Neuronal stem cell (in vitro differentiated cells): ENCODE results near the gene TOM1L2.

Experiments used
- DNase-seq: peaks from one replicate; pipeline ENCODE4 v3.0.0-alpha.2; 2013; ENCODE audit warnings: low spot score
- H2AFZ ChIP-seq: one replicate; pipeline ENCODE4 v1.6.1; 2013; ENCODE audit warnings: mild to moderate bottlenecking, low read length, inconsistent platforms
- H2AK5ac ChIP-seq: 2 replicates; pipeline ENCODE4 v1.6.1; 2013; ENCODE audit warnings: low read depth, mild to moderate bottlenecking, inconsistent platforms, low read length, moderate library complexity, mixed read lengths
- H2BK120ac ChIP-seq: 2 replicates; pipeline ENCODE4 v1.6.1; 2013; ENCODE audit warnings: low read depth, mild to moderate bottlenecking, inconsistent platforms, low read length, moderate library complexity, mixed read lengths
- H2BK12ac ChIP-seq: one replicate; pipeline ENCODE4 v1.6.1; 2013; ENCODE audit warnings: low read length, inconsistent platforms
- H2BK15ac ChIP-seq: 2 replicates; pipeline ENCODE4 v1.6.1; 2013; ENCODE audit warnings: mild to moderate bottlenecking, low read length, inconsistent platforms, mixed read lengths
- H2BK5ac ChIP-seq: one replicate; pipeline ENCODE4 v1.6.1; 2013; ENCODE audit warnings: inconsistent platforms, mild to moderate bottlenecking, low read length, moderate library complexity
- H3K14ac ChIP-seq: one replicate; pipeline ENCODE4 v1.6.1; 2013; ENCODE audit warnings: low read length, inconsistent platforms
- H3K18ac ChIP-seq: 2 replicates; pipeline ENCODE4 v1.6.1; 2013; ENCODE audit warnings: low read length, inconsistent platforms
- H3K23ac ChIP-seq: 2 replicates; pipeline ENCODE4 v1.6.1; 2013; ENCODE audit warnings: low read depth, mild to moderate bottlenecking, mixed read lengths, low read length, inconsistent platforms; ENCODE audit not compliant: poor library complexity
- H3K27ac ChIP-seq: replicated peaks from 3 replicates; pipeline ENCODE4 v1.5.1; 2013; ENCODE audit warnings: low read length, inconsistent platforms
- H3K27me3 ChIP-seq, 3 experiments: 2 replicates each; pipeline ENCODE4 v1.6.1; 2013; ENCODE audit warnings: low read length in 3 of 3, mild to moderate bottlenecking in 2 of 3, inconsistent platforms in 1 of 3, low read depth in 1 of 3, mixed read lengths in 1 of 3, moderate library complexity in 1 of 3; ENCODE audit not compliant: control insufficient read depth in 3 of 3, insufficient read depth in 3 of 3
- H3K36me3 ChIP-seq, 2 donors: replicated peaks in 1 of 2; 2 replicates each; pipeline ENCODE4 v1.6.1; 2013; ENCODE audit warnings: low read length in 2 of 2; ENCODE audit not compliant: control insufficient read depth in 2 of 2, insufficient read depth in 2 of 2
- H3K4ac ChIP-seq: 2 replicates; pipeline ENCODE4 v1.6.1; 2013; ENCODE audit warnings: inconsistent platforms, mild to moderate bottlenecking, low read length, moderate library complexity
- H3K4me1 ChIP-seq, 2 donors: 1 replicate in 1 of 2; 2 replicates in 1 of 2; pipeline ENCODE4 v1.6.1; 2013; ENCODE audit warnings: low read length in 2 of 2, low read depth in 1 of 2; ENCODE audit not compliant: control insufficient read depth in 2 of 2, insufficient read depth in 1 of 2
- H3K4me2 ChIP-seq: one replicate; pipeline ENCODE4 v1.6.1; 2013; ENCODE audit warnings: mild to moderate bottlenecking, low read length, inconsistent platforms; ENCODE audit not compliant: insufficient read depth, poor library complexity, severe bottlenecking
- H3K4me3 ChIP-seq, 2 donors: 2 replicates each; pipeline ENCODE4 v1.5.1; 2013; ENCODE audit warnings: low read length in 2 of 2, mild to moderate bottlenecking in 2 of 2, inconsistent platforms in 1 of 2, moderate library complexity in 1 of 2
- H3K79me1 ChIP-seq: one replicate; pipeline ENCODE4 v1.6.1; 2013; ENCODE audit warnings: low read depth, mild to moderate bottlenecking, inconsistent platforms, low read length, moderate library complexity
- H3K9ac ChIP-seq: one replicate; pipeline ENCODE4 v1.6.1; 2013; ENCODE audit warnings: mild to moderate bottlenecking, low read depth, low read length, inconsistent platforms; ENCODE audit not compliant: poor library complexity
- H3K9me3 ChIP-seq, 2 donors: replicated peaks in 1 of 2; 2 replicates each; pipeline versions ENCODE3 to v1.6.1; 2013; ENCODE audit warnings: low read length in 2 of 2, mild to moderate bottlenecking in 2 of 2, inconsistent platforms in 1 of 2, low read depth in 1 of 2, mixed read lengths in 1 of 2, moderate library complexity in 1 of 2; ENCODE audit not compliant: control insufficient read depth in 2 of 2, insufficient read depth in 1 of 2
- H4K8ac ChIP-seq: one replicate; pipeline ENCODE4 v1.6.1; 2013; ENCODE audit warnings: low read depth, mild to moderate bottlenecking, inconsistent platforms, low read length, moderate library complexity
- H4K91ac ChIP-seq: one replicate; pipeline ENCODE4 v1.6.1; 2013; ENCODE audit warnings: low read length, low read depth, mild to moderate bottlenecking, inconsistent platforms; ENCODE audit not compliant: poor library complexity
- WGBS, 2 donors: extraction: QIAGEN DNeasy Blood & Tissue Kit; methylation state at CpG; one replicate each; pipeline ENCODE4 v1.1.7; 2013; ENCODE audit warnings: missing lambda C conversion rate in 2 of 2, mixed read lengths in 1 of 2; ENCODE audit not compliant: insufficient read length in 2 of 2, insufficient replicate concordance in 1 of 2; ENCODE audit errors: extremely low coverage in 2 of 2; 5-methylcytosine and 5-hydroxymethylcytosine counted together

The TOM1L2 gene

DNA sequence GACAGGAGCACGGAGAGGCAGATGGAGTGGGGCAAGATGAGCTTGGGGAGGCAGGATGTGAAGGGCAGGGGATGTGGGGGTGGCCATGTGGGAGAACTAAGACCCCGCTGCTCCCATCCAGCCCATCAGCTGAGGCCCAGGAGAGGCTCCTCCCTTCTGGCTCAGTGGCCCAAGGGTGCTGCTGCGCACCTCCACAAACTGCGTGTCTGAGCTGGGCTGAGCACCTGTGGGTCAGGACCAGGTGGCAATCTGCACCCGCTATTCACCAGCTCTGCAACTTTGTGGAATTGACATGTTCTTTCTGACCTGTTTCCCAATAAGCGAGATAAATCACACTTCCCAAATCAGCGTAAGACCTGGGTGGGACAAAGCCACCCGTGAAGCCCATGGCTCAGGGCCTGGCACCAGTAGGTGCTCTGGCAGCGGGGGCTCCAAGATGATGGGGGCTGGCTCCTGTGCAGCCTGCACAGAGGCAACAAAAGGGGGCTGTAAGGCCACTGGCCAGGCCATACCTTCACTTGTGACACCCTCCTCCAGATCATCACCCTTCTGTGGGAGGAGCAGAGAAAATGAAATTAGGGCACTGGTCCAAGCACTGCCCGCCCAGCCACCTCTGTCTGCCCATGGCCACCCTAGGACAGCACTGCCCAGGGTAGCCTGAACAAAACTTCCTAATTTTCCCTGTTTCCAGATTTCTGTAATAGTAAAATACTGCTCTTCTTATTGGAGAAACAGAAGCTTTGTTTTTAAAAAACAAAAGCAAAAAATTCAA is 123.7 kb downstream of the TOM1L2 start:
- peak overlapping the region; percentile 44 for H2BK5ac ChIP-seq
- DNase-seq, result no peak
- H3K14ac ChIP-seq, result peak overlapping the region; percentile 92
- peak overlapping the region; percentile 4 for H3K4ac ChIP-seq
- H4K91ac ChIP-seq, result no peak overlapping the region
- no CpG with 5 or more reads among the region's 10 CpGs for WGBS, 2 donors
- H3K23ac ChIP-seq, result peak overlapping the region; percentile 25
- no peak overlapping the region for H2BK120ac ChIP-seq
- peak overlapping the region; percentile 8 for H3K9ac ChIP-seq
- H3K27me3 ChIP-seq, result no peaks in the 10 kb centered on the region
- H2BK15ac ChIP-seq, result peak overlapping the region; percentile 93
- H3K27ac ChIP-seq, result no peak overlapping the region
- peak overlapping the region; percentile 85 for H3K18ac ChIP-seq
- no peak overlapping the region for H2AFZ ChIP-seq
- H3K79me1 ChIP-seq, result no peaks in the 10 kb centered on the region
- H4K8ac ChIP-seq, result no peak overlapping the region
- H3K9me3 ChIP-seq, result no peaks in the 10 kb centered on the region
- H2BK12ac ChIP-seq, result peak overlapping the region; percentile 88
- H3K4me3 ChIP-seq, result no peak overlapping the region
- H3K4me1 ChIP-seq, result peaks cover 39 to 45% of the 10 kb centered on the region in 2 donors
- H3K36me3 ChIP-seq, result no peaks in the 10 kb centered on the region
- H2AK5ac ChIP-seq, result peak overlapping the region; percentile 95
- no peak overlapping the region for H3K4me2 ChIP-seq

DNA sequence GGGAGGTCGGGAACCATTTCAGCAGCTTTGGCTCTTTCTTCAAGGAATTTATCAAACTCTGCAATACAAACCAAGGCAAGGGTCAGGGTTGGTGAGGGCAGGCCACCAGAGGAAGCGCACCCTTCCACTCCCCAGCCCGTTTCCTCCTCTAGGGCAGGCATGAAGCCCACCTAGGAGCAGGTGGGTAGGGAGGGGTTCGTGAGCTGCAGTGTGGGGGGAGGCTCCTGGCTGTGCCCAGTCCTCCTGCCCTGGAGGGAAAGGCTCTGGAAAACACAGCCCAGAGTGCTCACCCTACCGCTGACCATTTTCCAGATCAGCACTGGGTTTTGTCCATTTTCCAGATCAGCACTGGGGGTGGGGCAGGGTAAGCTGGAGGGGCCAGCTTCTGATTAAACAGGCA is 124.5 kb downstream of the TOM1L2 start:
- Histone ChIP-seq H3K14ac (no peak overlapping the region), H2BK120ac (no peak overlapping the region), H3K36me3 (no peaks in the 10 kb centered on the region), H3K79me1 (no peaks in the 10 kb centered on the region), H3K18ac (peak overlapping the region; percentile 86), H3K23ac (peak overlapping the region; percentile 26), H3K9me3 (no peaks in the 10 kb centered on the region), H4K8ac (no peak overlapping the region), H3K9ac (no peak overlapping the region), H2AK5ac (peak overlapping the region; percentile 95), H3K4me2 (no peak overlapping the region), H3K27me3 (no peaks in the 10 kb centered on the region), H3K4me1 (peaks cover 39 to 41% of the 10 kb centered on the region in 2 donors), H2AFZ (no peak overlapping the region), H3K4ac (no peak overlapping the region), H2BK5ac (no peak overlapping the region), H4K91ac (no peak overlapping the region), H3K4me3 (no peak overlapping the region), H3K27ac (no peak overlapping the region), H2BK15ac (peak overlapping the region; percentile 93), H2BK12ac (peak overlapping the region; percentile 88)
- no peak for DNase-seq
- WGBS, 2 donors, result no CpG with 5 or more reads among the region's 5 CpGs

DNA sequence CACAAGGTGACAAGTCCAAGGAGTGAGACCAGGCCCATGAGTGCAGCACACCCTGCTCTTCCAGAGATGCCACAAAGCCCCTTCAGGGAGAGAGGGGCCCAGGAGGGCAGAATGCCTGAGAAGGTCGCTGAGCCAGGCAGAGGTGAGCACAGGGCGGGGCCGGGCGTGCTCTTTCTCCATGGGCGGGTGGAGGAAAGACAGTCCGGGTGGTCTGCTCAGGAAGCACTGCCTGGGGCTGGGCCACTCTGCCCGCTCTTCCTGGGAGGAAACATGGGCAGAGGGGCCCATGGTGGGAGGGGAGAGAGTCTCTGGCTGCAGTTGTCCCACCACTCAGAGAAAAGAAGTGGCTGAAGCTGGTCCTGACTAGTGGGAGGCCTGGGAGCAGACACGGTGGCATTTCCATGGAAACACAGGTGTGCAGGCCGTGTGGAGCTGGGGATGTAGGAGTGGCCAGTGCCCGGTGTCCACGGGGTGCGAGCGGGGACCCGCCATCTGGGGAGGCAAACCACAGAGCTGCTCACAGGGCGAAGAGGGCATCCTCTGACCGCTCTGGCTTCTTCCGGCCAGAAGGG is 125.0 kb downstream of the TOM1L2 start:
- Histone ChIP-seq H3K23ac (peak overlapping the region; percentile 17), H3K4me2 (no peak overlapping the region), H2AK5ac (peak overlapping the region; percentile 95), H3K9ac (peak overlapping the region; percentile 67), H2BK120ac (no peak overlapping the region), H3K27ac (no peak overlapping the region), H3K4ac (no peak overlapping the region), H2BK12ac (no peak overlapping the region), H3K36me3 (no peaks in the 10 kb centered on the region), H3K4me1 (peaks cover 38 to 40% of the 10 kb centered on the region in 2 donors), H3K18ac (peak overlapping the region; percentile 78), H3K79me1 (no peaks in the 10 kb centered on the region), H3K14ac (no peak overlapping the region), H3K4me3 (no peak overlapping the region), H2BK15ac (peak overlapping the region; percentile 93), H4K8ac (no peak overlapping the region), H3K9me3 (no peaks in the 10 kb centered on the region), H4K91ac (no peak overlapping the region), H3K27me3 (no peaks in the 10 kb centered on the region), H2AFZ (no peak overlapping the region), H2BK5ac (no peak overlapping the region)
- no CpG with 5 or more reads among the region's 17 CpGs for WGBS, 2 donors
- no peak for DNase-seq

DNA sequence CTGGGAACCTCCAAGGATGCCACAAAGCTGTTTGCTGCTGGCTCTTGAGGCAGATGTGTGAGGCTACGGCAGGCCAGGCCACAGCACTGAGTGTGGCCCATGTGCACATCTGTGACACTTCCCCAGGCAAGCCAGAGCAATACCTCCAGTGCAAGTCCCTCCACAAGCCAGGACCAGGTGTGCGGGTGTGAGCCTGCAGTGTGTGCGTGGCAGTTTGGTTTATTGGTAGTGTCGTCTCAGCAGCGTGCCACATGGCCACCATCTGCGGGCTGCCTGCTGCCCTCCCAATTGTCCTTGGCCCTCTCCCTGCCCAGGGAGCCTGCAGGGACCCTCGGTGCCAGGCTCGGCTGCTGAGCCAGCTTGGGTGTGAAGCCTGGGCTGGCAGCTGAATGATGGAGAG is 125.6 kb downstream of the TOM1L2 start:
- no peak for DNase-seq
- Histone ChIP-seq H3K27me3 (peaks cover 0 to 3% (median 0%) of the 10 kb centered on the region in 3 experiments), H2BK15ac (peak overlapping the region; percentile 93), H3K79me1 (no peaks in the 10 kb centered on the region), H2BK12ac (peak overlapping the region; percentile 50), H4K8ac (no peak overlapping the region), H3K36me3 (no peaks in the 10 kb centered on the region), H3K14ac (no peak overlapping the region), H3K9me3 (no peaks in the 10 kb centered on the region), H2AK5ac (peak overlapping the region; percentile 95), H3K27ac (no peak overlapping the region), H3K23ac (peak overlapping the region; percentile 62), H3K4ac (no peak overlapping the region), H2BK120ac (no peak overlapping the region), H3K18ac (peak overlapping the region; percentile 76), H3K4me1 (peaks cover 32 to 36% of the 10 kb centered on the region in 2 donors), H2AFZ (no peak overlapping the region), H3K4me2 (no peak overlapping the region), H2BK5ac (peak overlapping the region; percentile 43), H3K9ac (no peak overlapping the region), H4K91ac (no peak overlapping the region), H3K4me3 (no peak overlapping the region)
- WGBS, 2 donors, result no CpG with 5 or more reads among the region's 8 CpGs
